T47D (cell line): Measurements from ENCODE around the gene RHBDF1.

Experiments
- DNase-seq, 2 experiments: peaks; one replicate each; pipeline versions ENCODE4 v3.0.0 to v3.0.0-alpha.2; 2011 to 2012; ENCODE audit warnings: low read depth in 1 of 2, low spot score in 1 of 2
- JUND ChIP-seq: IDR thresholded peaks from 2 replicates; pipeline ENCODE4 v1.6.1; 2012; ENCODE audit warnings: low read depth
- in situ Hi-C: cut with HindIII; loops from 2 replicates; pipeline ENCODE4 v1.10.0; 2016; ENCODE audit warnings: low sequenced_read_pairs, low pct_unique_long_range_greater_than_20kb

RHBDF1 gene

DNA sequence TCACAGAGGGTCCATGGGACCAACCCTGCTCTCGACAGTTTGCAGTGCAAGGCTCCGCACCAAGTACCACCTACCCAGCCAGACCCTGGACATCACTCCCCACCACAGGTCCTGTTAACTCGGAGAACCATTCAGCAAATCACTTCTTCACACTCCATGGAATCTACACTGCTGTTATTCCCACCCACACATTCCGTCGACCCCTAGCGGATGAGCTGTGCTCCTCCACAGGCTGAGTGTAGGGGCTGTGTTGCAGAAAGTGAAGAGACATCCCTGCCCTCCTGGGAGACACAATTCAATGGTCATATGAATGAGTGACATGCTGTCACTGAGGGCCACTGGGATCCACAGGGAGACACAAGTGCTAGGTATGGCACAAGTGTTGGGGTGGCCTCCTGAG, 33.1 kb upstream of the RHBDF1 start:
- no peak for TF ChIP-seq JUND
- DNase-seq: no peak
- in situ Hi-C loops: no loop called here

DNA sequence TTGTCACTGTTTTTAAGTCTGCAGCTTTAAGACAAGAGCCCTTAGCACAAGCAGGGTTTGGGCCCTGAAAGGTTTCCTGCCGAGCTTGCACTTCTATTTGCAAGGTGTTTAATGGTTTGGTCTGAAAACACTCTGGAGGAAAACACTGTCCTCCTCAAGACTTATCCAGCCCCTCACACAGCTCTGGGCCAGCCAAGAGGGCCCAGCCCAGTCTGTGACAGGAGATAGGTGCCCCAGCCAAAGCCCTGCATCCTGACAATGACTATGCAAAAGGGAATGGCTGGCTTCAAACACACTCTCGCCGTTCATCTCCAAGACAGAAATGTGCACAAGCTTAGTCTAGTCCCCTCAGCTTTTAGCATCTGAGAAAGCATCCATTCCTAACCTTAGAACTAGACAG, 32.5 kb upstream of the RHBDF1 start:
- TF ChIP-seq JUND: no peak
- in situ Hi-C loops: no loop called here
- DNase-seq: no peak

DNA sequence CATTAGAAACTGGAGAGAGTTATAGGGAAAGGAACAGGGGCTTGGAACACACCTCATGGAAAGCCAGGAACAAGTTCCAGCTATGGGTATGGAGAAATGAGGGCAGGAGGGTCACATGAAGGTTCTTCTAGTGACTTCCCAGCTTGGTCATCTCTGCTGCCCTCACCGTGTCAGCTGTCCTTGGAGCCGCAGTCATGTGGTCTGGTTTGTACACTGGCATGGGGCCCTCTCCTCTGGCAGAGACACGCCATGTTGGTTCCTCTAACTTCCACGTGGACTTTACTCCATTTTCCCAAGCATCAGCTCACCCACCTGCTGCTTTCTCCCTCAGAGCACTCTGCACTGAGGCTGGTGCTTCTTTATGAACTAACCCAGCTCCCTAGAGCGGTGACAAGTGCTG, 31.9 kb upstream of the RHBDF1 start:
- TF ChIP-seq JUND: no peak
- in situ Hi-C loops: no loop called here
- no peak for DNase-seq

DNA sequence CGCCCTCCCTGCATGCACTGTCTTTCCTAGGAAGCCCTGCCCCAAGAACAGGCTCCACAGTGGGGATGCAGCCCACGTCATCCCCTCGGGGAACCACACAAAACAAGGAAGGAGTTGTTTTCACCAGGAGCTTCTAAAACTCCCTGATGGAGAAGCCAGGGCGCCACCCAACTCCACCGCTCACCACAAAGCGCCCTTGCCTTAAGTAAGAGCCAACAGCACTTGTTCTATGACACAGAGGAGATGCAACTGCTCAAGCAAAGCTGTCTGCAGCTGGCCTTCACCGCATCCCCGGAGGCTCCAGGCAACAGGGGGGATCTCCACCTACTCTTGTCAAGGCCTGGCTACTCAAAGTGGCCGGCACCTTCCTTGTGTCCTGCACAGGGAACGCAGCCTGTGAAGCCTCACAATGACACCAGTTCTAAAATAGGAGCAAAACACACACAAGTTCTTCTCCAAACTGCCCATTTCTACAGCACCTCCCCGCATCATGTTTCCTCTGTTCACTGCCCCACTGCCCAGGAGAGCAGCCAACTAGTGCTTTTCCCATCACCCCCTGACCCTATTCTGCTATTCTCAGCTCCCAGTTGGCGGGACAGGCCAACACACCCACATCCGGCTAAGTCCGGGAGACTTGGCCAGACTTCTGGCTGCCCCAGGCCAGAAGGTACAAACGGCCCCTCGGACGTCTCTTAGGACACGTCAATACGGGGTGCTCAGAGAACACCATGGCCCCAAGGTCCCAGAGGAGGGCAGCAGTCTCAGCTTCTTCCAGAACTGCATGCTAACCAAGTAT, 29.8 kb upstream of the RHBDF1 start:
- in situ Hi-C loops: no loop called here
- no peak for DNase-seq
- TF ChIP-seq JUND: no peak

DNA sequence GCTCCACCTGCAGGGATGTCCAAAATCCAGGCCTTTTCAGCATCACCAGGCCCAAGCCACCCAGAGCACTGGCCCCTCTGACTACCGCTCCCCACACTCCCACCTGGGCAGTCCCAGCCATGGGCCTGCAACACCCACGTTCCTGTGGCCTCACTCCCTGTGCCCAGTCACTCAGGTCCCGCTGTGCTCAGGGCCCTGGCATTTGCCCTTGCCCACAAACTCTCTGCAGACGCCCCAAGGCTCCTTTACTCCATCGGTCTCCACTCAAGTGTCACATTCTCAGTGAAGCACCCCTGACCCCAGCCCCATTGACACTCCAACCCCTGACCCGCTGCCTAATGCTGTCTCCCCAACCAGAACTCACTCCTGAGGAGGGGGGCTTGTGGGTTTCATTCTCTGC, 29.2 kb upstream of the RHBDF1 start:
- no peak for DNase-seq
- no peak for TF ChIP-seq JUND
- in situ Hi-C loops: no loop called here

DNA sequence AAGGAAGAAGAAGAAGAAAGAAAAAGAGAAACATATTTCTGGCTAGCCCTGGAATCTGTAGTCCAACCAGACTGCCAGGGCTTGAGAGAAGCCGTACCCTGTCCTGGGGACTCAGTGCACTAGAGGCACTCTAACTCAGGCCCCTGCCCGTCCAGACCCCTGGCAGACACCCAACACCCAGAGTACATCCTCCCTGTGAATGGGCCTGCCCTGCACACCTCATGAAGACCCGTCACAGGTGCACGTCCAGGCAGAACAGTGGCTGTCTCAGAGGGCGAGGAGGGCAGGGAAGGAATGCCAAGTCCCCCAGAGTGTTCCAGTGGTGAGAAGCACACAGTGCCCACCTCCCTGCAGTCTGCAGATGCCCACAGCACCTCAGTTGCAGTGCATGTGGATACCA, 28.6 kb upstream of the RHBDF1 start:
- in situ Hi-C loops: no loop called here

DNA sequence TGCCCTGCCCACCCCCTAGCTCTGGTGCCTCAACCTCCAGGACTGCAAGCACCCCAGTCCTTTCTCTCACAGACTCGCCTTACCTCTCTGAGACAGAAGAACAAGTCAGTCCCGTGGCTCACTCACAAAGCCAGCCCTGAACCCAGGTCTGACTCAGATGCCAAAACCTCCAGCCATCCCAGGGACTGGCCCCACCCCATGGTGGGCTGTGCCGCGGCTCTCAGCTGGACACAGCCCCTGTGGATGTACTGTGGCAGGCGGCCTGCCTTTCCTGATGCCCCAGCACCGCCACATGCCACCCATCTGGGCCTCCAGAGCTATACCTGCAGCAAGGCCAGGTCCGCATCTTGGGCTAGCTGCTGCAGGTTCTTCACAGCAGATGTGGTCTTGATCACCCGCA, 25.4 kb upstream of the RHBDF1 start:
- in situ Hi-C loops: no loop called here
- TF ChIP-seq JUND: no peak
- no peak for DNase-seq

More for the DNA sequence above, 28.6 kb upstream of the RHBDF1 start:
- DNase-seq: no peak
- TF ChIP-seq JUND: no peak

DNA sequence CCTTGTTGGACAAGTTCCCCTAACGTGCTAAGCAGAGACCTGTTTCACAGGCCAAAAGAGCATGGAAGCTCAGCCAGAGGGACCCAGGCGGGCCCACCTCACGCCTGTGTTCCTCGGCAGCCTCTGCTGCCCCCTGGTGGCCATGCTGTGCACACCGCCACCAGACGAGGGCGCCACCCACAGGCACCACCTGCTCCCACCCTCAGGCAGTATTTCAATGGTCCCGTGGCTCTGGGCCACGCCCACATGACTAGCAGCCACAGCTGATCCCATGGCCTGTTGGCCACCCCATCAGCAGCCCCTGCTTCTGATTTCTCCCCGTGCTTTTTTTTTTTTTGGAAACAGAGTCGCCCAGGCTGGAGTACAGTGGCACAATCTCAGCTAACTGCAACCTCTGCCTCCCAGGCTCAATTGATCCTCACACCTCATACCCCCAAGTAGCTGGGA, 24.5 kb upstream of the RHBDF1 start:
- TF ChIP-seq JUND: no peak
- in situ Hi-C loops: no loop called here
- DNase-seq: peak; percentile 89 to 92

DNA sequence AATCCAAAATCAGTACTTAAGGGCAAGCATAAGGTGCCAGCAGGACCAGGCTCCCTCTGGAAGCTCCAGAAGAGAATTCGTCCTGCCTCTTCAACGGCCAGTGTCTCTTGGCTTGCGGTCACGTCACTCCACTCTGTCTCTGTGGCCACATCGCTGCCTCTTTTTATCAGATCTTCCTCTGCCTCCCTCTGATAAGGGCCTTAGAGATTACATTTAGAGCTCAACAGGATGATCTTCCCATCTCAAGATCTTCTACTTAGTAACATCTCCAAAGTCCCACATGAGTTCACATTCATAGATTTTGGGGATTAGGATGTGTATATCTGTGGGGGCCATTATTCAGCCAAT, 22.5 kb upstream of the RHBDF1 start:
- TF ChIP-seq JUND: no peak
- no peak for DNase-seq
- in situ Hi-C loops: no loop called here

DNA sequence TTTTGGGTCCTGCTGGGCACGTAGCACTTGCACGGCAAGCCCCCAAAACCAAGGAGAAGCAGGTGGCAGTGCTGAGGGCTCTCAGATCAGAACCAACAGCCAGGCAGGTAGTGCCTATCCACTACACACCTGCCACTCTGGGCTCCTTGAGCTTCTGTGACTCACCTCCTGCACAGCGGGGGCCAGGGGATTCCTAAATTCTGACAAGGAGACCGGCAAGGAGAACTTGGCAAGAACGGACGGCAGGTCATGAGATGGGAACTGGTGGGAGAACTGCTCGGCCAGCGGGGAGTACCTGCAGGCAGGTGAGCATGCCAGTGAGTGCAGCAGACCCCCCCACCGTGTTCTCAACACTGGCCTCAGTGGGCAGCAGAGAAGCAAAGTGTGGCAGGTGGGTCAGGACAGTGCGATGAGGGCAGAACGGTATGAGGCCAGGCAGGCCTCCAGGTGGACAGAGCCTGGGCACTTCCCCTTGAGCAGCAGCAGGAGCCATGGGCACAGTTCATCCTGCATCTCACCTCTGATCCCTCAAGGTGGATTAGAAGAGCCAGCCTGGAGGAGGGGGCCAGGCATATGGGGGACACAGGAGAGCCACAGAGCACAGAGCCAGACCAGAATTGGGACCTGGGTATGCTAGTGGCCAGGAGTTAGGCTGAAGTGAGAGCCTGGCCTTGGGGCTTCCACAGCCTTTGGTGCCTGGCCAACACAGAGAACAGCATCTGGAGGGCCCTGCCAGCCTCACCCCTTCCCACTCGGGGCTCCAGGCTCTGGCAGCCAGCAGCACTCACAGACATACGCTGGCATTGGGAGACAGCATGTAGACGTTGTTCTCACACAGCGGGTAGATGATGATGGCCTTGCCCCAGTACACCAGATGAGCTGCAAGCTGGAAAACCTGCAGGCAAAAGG, 20.3 kb upstream of the RHBDF1 start:
- no peak for TF ChIP-seq JUND
- DNase-seq: no peak
- in situ Hi-C loops: no loop called here

DNA sequence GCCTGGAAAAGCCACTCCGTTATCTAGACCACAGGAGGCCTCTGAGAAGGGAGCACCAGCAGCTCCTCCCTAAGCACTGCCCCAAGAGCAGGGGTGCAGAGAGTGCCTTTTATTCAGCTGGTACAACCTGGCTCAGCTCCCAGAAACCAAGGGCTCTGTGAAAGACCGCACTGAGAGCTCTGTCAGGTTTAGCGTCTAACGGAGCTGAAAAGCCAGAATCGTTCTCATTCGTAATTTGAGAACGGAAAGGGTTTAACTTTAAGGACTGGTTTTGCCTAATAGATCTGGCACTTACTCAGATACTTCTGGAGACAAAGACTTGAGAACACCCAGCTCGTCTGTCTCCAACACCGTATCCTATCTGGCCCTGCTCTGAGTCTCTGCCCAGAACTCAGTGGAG, 19.1 kb upstream of the RHBDF1 start:
- no peak for DNase-seq
- no peak for TF ChIP-seq JUND
- in situ Hi-C loops: no loop called here

DNA sequence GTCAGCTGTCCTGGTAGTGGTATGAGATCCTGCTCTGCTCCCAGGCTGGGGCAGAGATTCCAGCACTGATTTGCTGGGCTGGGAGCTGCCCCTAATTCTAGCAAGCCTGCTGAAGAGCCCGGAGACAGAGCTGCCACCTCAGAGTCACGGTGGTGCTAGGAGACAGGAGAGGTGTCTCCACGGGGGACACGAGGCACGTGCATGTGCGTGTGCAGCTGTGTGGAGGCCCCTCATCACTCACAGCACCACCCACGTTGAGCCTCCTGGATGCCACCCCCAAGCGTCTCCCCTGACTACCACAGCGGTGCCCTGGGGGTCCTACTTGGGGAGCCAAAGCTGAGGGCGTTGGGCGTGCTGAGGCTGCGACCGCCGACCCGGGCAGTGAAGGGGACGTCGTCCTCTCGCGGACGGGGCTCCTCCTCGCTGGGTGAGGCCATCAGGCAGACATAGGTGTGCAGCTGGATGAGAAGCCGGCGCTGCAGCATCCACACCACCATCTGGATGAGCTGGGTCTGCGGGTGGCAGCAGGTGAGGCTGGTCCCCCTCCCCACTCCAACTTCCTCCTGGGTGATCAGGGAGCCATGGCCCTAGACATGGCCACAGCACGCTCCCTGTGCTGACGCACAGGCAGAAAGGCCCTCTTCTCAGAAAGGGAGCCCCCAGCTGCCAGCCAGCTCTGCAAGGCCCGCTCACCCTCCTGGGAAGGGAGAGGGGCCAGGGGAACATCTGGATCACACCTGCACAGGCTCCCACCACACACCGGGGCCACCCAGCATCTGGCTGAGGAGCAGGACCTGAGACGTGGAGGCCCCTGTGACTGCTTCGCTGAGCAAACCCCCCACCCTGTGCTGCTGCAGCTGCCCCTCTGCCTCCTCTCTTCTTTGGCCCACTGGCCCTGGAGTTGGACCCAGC, 17.2 kb upstream of the RHBDF1 start:
- DNase-seq: no peak
- in situ Hi-C loops: no loop called here
- no peak for TF ChIP-seq JUND
